AML-193 (cell line): Measurements from ENCODE around the gene AADACL3.

Source experiments
- DNase-seq, 2 experiments: peaks; one replicate each; lab custom pipeline; 2025; lab: John Stamatoyannopoulos, UW

Gene AADACL3

DNA sequence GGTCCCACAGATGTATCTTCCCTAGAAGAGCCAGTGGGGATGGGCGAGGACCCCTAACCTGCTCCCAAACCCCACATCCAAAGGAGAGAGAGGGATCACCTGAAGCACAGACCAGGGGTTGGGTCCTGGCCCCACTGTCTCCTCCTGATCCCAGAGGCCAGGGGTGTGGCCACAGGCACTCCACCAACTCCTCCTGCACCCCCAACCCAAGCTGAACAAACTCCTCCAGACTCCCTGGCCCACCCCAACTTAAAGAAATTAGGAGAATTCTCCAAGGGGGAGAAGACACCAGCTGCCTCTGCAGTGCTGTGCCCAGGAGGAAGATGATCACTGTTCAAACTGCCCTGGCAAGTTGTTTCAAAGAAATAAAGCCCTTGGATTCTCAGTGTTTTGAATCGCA lies 53.1 kb downstream of the AADACL3 start:
- DNase-seq, result no peak

DNA sequence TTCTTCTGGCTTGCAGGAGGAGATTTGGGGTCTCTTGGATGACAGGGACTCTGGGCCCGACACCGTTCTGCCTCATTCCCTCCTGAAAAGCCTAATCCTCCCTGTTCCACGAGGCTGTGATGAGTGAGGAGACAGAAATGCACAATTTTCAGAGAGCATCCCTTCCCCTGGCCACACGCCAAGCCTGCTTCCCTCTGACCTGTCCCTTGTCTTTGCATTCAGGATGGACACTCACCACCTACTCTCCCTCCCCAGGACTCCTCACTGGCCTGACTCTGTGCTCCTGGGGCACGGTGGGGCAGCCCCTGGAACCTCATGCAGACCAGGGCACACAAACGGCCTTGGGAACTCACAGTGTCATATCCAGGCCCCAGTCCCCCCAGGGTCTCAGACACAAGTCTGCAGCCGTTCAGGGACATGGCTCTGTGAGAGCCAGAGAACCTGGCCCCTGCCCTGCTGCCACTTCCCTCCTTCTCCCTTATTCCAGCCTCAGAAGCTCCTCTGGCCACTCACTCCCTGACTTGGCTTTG lies 54.1 kb downstream of the AADACL3 start:
- DNase-seq, result no peak

DNA sequence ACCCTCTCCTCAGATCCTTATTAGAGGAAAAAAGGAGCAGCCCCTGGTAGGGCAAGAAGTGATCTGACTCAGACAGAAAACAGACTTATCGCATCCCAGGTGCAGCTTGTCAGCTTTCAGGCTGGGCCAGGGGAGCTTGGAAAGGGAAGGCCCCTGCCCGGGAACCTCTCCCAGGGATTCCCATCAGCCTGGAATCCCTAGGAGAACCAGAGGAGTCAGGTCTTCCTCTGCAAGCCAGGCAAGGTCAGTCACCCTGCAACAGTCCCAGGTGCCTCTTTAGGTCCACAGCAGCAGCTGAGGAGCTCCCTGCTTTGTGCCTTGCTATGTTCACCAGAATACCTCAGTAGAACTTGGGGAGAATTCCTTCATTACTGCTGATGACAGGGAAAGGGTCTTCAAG lies 54.7 kb downstream of the AADACL3 start:
- no peak for DNase-seq

DNA sequence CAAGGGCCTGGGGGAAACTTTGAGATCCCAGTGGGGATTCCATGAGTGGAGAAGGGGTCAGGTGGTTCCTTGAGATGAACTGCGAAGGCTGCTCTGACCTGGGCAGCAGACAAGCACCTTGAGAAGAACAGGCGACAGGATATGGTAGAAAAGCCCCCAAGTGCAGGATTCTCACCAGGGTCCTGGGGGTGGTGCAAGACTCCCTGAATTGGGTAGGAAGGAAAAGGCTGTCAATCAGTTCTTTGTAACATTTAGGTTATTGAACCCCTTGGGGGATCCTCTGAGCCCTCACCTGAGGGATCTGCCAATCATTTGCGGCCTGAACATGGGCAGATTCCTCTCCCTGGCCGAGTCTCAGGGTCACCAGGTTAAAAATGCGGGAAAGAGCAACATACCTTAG lies 55.3 kb downstream of the AADACL3 start:
- no peak for DNase-seq

DNA sequence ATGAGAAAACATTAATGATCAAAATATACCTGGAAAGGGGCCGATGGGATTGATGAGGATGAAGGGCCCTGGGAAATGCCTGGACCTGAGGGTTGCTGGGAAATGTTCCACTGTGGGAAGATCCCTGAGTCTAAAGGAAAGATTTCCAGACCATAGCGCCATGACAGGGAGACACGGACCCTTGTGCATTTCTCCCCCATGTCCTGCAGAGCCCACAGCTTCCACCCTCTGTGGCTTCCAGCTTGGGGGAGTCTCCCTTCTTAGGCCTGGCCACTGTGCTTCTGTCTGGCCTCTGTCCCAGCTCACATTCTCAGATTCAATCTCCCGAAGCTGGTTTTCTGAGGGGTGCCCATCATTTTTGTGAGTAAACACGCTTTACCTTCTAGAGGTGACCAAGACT lies 56.6 kb downstream of the AADACL3 start:
- no peak for DNase-seq

DNA sequence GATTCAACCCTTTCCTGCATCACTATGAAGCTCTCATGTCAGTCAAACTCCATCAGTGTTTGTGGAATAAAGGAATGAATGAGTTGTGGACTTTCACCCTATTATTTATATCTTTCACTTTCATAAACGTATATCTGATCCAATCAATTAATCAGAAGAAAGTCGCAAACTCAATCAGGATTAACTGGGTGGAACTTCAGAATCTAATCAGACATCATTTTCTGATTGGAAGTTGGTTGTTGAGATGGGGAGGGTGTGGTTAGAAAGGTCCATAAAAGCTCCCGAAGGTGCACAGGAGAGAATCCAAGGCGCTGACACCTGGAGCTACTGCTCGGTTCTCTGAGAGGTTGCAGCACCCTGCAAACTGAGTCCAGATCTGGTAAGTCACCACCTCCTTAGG lies 57.5 kb downstream of the AADACL3 start, which contains the start of gene PRAMEF12:
Gene PRAMEF12, plus strand, starts transcription at position 301 of the 400 bp plus-strand sequence. CDS start 1,130 bp downstream, outside the sequence.
- no peak for DNase-seq

DNA sequence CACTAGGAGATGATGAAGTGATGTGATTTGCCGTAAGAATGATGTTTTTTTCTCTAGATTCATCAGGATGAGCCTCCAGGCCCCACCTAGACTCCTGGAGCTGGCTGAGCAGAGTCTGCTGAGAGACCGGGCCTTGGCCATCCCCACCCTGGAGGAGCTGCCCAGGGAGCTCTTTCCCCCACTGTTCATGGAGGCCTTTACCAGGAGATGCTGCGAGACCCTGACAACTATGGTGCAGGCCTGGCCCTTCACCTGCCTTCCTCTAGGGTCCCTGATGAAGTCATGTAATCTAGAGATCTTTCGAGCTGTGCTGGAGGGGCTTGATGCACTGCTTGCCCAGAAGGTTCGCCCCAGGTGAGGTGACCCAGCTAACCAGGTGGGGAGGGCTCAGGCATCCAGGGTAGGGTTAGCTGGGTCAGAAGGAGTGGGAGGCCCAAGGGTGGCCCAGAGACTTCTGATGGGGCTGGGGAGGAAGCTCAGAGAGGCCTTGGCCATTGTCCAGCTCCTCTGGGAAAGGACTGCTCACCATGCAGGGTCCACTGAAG lies 59.0 kb downstream of the AADACL3 start:
- DNase-seq, result no peak

DNA sequence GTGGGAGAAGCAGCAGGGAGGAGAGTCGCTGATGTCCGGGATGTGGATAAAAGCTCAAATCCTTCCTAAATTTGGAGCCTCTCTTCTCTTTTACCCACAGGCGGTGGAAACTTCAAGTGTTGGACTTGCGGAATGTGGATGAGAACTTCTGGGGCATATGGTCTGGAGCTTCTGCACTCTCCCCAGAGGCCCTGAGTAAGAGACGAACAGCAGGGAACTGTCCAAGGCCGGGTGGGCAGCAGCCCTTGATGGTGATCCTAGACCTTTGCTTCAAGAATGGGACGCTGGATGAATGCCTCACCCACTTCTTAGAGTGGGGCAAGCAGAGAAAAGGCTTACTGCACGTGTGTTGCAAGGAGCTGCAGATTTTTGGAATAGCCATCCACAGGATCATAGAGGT lies 59.5 kb downstream of the AADACL3 start:
- no peak for DNase-seq

DNA sequence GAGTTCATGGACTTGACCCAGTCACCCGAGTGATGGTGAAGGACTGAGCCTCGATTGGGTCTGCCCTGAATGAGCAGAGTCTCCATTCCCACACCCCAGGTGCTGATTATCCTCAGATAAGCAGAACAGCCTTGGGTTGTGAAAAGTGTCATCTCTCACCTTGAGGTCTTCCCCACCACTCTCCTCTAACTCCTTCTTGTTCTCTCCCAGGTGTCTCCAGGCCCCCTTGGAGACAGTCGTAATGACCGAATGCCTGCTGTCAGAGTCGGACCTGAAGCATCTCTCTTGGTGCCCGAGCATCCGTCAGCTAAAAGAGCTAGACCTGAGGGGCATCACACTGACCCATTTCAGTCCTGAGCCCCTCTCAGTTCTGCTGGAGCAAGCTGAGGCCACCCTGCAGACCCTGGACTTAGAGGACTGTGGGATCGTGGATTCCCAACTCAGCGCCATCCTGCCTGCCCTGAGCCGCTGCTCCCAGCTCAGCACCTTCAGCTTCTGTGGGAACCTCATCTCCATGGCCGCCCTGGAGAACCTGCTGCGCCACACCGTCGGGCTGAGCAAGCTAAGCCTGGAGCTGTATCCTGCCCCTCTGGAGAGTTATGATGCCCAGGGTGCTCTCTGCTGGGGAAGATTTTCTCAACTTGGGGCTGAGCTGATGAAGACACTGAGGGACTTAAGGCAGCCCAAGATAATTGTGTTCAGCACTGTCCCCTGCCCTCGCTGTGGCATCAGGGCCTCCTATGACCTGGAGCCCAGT lies 61.1 kb downstream of the AADACL3 start:
- no peak for DNase-seq
